Germinal center (tissue), 1 donor: ENCODE data around the gene FBXO31.
"Not testable (repeated sequence)": the region's sequence is repeated elsewhere in the genome, so short reads cannot be mapped to it uniquely, and the experiment has no call there.

Experiments used
- DNase-seq: peaks from one replicate; pipeline ENCODE4 v3.0.0; 2012; ENCODE audit warnings: mixed read lengths, low spot score

The FBXO31 gene

GRCh38 chr16:87342978-87343752, 40.4 kb downstream of the FBXO31 start:
- DNase-seq: no peak

DNA sequence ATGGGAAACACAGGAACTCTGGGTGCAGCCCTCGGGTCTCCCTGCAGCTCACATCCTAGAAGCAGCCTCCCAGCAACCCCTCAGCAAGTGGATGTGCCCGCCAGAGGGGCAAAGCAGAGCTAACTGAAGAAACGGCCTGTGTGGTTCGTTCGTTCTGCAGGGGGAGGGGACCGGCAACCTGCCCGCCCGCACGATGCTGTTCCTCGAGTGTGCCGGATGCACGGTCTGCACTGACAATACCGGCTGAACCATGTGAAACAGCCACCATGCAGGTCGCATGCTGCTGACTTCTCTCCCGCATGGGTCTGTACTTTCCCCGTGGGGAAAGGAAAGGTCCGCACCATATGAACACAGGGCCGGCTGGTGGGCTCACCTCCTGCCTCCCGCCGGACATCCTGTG, 41.1 kb downstream of the FBXO31 start:
- no peak for DNase-seq

- no peak for DNase-seq
These were observed 43.4 kb downstream of the FBXO31 start for GRCh38 chr16:87340198-87340597.

DNA sequence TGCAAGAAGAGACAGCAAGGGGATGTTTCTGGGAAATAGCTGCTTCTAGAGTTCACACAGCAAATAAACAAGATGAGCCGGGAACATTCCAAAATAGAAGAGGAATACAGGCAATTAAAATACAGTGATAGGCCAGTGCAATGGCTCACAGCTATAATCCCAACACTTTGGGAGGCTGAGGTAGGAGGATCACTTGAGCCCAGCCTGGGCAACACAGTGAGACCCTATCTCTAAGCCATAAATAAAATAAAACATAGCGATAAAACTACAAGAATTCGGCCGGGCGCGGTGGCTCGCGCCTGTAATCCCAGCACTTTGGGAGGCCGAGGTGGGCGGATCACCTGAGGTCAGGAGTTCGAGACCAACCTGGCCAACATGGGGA, 43.9 kb downstream of the FBXO31 start:
- not testable (repeated sequence) for DNase-seq

- no peak for DNase-seq
These were observed 44.4 kb downstream of the FBXO31 start for GRCh38 chr16:87339086-87339723.

- DNase-seq: no peak
These were observed 45.3 kb downstream of the FBXO31 start for GRCh38 chr16:87338155-87338765.

- DNase-seq: no peak
These were observed 46.3 kb downstream of the FBXO31 start for GRCh38 chr16:87337262-87337771.

DNA sequence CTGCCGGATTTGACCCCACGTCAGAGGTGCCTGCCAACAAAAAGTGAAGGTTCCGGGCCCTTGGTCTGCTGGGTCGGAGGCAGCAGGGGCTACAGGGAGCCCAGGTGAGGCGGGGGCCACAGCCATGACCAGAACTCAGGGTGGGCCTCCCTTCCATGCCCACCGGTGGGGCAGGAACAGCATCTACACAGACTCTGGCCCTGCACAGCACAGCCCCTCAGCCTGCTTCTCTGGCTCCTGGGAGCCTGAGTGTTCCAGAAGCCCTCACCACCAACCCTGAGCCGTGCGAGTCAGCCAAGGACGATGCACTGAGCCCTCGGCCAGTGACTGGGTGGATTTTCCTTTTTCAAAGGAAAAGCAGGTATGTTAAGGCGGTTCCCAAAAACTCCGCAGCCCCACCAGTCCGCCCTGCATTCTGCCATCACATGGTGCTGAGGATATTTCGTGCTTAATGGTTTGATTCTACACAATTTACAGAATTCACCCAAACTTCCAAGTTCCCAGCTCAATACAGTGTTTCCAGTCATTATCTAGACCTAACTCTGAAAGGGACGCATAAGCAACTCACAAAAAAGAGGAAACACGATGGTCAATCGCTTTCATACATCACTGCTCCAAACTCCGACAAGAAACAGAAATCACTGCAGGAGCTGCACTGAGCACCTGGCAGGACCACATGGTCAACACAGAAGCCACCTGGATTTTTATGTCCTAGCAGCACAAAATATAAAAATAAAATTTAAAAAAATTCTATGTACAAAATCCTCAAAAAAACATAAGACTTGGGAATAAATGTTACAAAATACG, 46.9 kb downstream of the FBXO31 start:
- DNase-seq: no peak

GRCh38 chr16:87335625-87336433, 47.7 kb downstream of the FBXO31 start:
- DNase-seq: no peak

GRCh38 chr16:87334651-87335624, 48.6 kb downstream of the FBXO31 start:
- DNase-seq: no peak

DNA sequence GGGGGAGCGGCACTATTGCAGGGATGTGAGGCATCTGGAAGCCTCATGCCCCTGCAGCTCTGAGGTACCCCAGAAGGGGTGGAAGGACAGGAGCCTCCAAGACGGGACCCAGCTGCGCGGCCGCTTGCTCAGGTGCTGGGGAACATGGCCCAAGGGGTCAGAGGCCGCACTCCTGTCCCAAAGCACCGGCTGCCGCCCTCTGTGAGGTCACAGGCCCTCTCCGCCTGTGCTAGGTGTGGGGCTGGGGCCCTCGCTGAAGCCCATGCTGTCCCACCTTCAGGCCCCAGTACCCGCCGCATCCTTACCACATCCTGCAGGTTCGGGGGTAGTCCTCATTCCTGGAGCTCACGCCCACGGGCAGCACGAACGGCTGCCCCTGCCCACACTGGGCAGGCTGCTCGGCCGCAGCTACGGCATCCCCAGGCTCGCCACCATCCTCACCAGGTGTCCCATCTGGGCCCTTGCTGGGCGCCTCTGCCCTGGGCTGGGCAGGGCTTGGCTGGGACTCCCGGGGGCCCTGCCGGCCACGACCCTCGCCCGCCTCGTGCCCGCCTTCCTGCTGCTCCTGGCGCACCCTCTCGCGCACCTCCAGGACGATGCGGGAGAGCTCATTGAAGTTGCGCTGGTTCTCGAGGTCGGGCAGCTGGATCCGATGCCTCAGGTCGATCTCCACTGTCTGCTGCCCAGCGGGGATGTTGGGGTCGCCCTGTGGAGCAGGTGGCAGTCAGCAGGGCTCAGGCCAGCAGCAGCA, 49.8 kb downstream of the FBXO31 start:
- DNase-seq: no peak

GRCh38 chr16:87333101-87333500, 50.5 kb downstream of the FBXO31 start:
- DNase-seq: no peak

DNA sequence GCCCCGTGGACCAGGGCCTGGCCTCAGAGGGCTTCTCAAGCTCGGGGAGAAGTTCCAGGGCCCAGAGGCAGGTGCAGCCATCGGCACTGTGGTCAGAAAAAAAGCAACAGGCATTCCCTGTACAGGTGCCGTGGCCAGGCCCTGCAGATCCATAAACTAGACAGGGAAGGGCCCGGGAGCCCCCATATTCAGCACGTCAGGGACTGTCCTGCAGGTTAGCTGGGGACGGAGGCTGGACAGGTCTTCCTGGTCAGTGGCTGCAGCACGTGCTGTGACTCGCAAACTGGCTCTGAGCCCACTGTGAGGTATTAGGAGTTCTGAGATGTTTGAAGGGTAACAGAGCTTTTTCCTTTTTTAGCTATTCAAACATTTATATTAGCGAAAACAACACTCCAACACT, 51.4 kb downstream of the FBXO31 start:
- DNase-seq: no peak

DNA sequence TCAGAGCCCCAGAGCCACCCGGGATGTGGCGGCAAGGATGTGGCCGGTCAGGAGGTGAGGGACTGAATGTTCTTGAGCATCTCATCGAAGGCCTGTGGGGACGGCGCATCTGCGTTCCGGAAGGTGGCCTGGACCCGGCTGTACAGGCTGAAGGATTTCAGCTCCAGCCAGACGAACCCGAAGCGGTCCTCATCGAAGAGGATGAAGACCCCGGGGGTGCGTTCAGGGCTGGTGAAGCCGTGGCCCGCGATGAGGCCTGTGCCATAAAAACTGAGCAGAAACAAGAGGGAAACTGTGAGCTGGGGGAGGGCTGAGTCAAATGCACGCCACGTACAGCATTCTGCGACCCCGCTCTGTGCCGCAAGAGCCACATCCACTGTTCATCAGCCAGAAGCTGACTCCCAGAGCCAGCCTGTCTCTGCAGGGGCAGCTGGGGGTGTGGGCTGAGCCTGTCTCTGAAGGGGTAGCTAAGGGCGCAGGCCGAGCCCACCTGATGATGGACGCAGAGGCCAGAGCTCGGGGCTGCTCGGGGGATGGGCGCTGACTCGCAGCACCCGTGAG, 52.3 kb downstream of the FBXO31 start:
- no peak for DNase-seq

DNA sequence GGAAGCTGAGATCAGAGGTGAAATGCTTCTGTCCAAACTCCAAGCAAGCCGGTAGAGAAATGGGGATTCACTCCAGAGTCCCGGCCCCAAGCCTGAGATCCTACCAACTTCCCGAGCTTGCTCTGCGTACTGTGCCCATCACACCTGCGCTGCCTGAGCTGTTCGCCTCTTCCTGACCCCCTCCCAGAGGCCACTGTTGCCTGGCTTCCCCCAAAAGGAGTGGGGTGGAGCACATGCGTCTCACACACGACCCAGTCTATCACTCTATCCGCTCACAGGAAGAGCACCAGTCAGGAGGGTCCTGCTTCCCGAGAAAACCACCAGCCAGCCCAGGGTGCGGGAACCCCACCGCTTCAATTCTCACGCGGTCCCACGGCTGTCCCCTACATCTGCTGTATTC, 52.9 kb downstream of the FBXO31 start:
- DNase-seq: no peak

GRCh38 chr16:87330257-87330624, 53.3 kb downstream of the FBXO31 start:
- DNase-seq: no peak

GRCh38 chr16:87329436-87330256, 53.9 kb downstream of the FBXO31 start:
- DNase-seq: no peak

DNA sequence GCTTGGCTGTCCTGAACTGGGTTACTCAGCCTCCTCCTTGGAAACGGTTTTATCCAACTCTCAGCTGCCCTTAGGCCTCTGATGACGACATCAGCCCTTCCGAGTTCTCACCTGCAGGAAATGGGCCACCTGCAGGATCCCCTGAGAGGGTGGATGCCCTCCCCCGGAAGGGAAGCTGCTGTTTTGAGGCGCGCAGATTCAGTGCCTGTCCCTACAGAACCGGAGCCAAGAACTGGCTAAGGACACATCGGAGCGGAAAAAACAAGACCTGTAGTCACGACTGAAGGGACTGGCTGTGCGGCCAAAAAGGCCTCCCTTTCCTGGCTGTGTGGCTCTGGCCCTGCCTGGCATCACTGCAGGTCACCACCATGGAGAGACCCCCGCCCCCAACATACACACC, 54.7 kb downstream of the FBXO31 start:
- no peak for DNase-seq
